Measurements from ENCODE around the gene FBXW11. TPM values are rescaled to one million over a fixed set of nuclear protein-coding genes. Genes with fewer than 3 reads are reported as not detected.

Gene FBXW11
- total RNA-seq, 1 experiment from 2014 or later: 52.0 TPM

- no peaks in the 10 kb centered on the region for H3K27me3 ChIP-seq (ENCODE audit: insufficient read depth, low read length)
- H3K9me3 ChIP-seq (ENCODE audit: control insufficient read depth in 1 of 2, insufficient read depth in 1 of 2, low read depth in 1 of 2, low read length in 2 of 2): no peaks in the 10 kb centered on the region
- no peak overlapping the region for H3K9ac ChIP-seq (ENCODE audit: low read length)
- no peak for ATAC-seq
- no peaks in the 10 kb centered on the region for H3K9me2 ChIP-seq (ENCODE audit: insufficient read depth)
- intact Hi-C loops (cut with micrococcal nuclease): no loop called here
- BruUV-seq (replicated peaks): no TSS peak
- H3K27ac ChIP-seq (ENCODE audit: low read depth, low read length): no peak overlapping the region
- ChIA-PET RAD21 (ENCODE audit: low non-redundant PET in 1 of 2, low total read pairs in 2 of 2, uncharacterized antibody in 2 of 2, unreplicated experiment in 2 of 2) (no interaction called here), CTCF (no interaction called here), POLR2A (no interaction called here)
- peaks cover 0 to 15% of the 10 kb centered on the region in 2 experiments; a peak in 2 of 4 replicates for H3K4me1 ChIP-seq (ENCODE audit: control insufficient read depth in 1 of 2, insufficient read depth in 2 of 2, low read length in 2 of 2)
- H3K79me2 ChIP-seq (ENCODE audit: insufficient read depth, low read length): peaks cover 89% of the 10 kb centered on the region
- peak overlapping the region; percentile 26 for H3K4me2 ChIP-seq (ENCODE audit: low read length)
- no peak overlapping the region for H3K4me3 ChIP-seq (replicated peaks in 1 of 2; ENCODE audit: low read depth in 1 of 2, low read length in 2 of 2)
- H4K20me1 ChIP-seq (ENCODE audit: insufficient read depth): no peaks in the 10 kb centered on the region; the same call in 1 of the 2 replicates
- no peak for DNase-seq (ENCODE audit: low read depth, low spot score)
- TF ChIP-seq YY1 (IDR thresholded peaks at IDR 0.05; ENCODE audit: extremely low read depth, insufficient replicate concordance, low read depth, low read length): no peak
- no peak for TF ChIP-seq REST (IDR thresholded peaks at IDR 0.05; ENCODE audit: low read depth)
- TF ChIP-seq POLR2A (IDR thresholded peaks at IDR 0.05; ENCODE audit: borderline replicate concordance, extremely low read depth, insufficient read depth, insufficient read length): no peak
- TF ChIP-seq ELF1 (IDR thresholded peaks at IDR 0.05; ENCODE audit: borderline replicate concordance, low read depth): no peak
- TF ChIP-seq ATF3 (IDR thresholded peaks at IDR 0.05): no peak
- no peak for TF ChIP-seq RAD21 (IDR thresholded peaks at IDR 0.05; ENCODE audit: low read depth)
- no peak for TF ChIP-seq SP1 (IDR thresholded peaks at IDR 0.05; ENCODE audit: low read depth)
- no peak for TF ChIP-seq SRF (IDR thresholded peaks at IDR 0.05; ENCODE audit: low read depth)
- TF ChIP-seq ZFX (IDR thresholded peaks at IDR 0.05): no peak
- TF ChIP-seq ZNF274 (IDR thresholded peaks at IDR 0.05; ENCODE audit: low read depth, low read length): no peak
- no peak for TF ChIP-seq ZBTB33 (IDR thresholded peaks at IDR 0.05; ENCODE audit: extremely low read depth, insufficient replicate concordance, low read length)
- TF ChIP-seq TCF7L2 (IDR thresholded peaks at IDR 0.05; ENCODE audit: borderline replicate concordance, extremely low read depth, insufficient read depth, insufficient read length): no peak
- peaks cover 0 to 5% of the 10 kb centered on the region in 2 experiments; a peak in 1 of 4 replicates for H3K36me3 ChIP-seq (ENCODE audit: control insufficient read depth in 1 of 2, insufficient read depth in 2 of 2, low read length in 2 of 2)
- no peak overlapping the region for H2AFZ ChIP-seq (ENCODE audit: low read depth, low read length, poor library complexity, severe bottlenecking)
These were observed 17.2 kb downstream of the FBXW11 start for GRCh38 chr5:171989276-171989675.
